OCI-LY7 (cell line): Measurements from ENCODE around the gene SLN. TPM values are rescaled to one million over a fixed set of nuclear protein-coding genes. Genes with fewer than 3 reads are reported as not detected.

Source experiments
- BruUV-seq: library from RNA; stranded (reverse); fragments of 400-500 nt; replicated peaks from 2 replicates; lab custom pipeline; 2021; lab: Mats Ljungman, UMichigan
- CTCF ChIA-PET: fragments of 300-600 bp; sonication (Branson Sonifier 250); formaldehyde crosslinking; loops from one replicate; lab custom pipeline; 2022; ENCODE audit warnings: antibody characterized with exemption; ENCODE audit not compliant: unreplicated experiment; lab: Charles Lee
- POLR2A ChIA-PET: fragments of 300-600 bp; sonication (Branson Sonifier 250); formaldehyde crosslinking; loops from one replicate; lab custom pipeline; 2022; ENCODE audit warnings: antibody characterized with exemption; lab: Charles Lee
- DNase-seq: peaks from one replicate; pipeline ENCODE4 v3.0.0-alpha.2; 2015; ENCODE audit warnings: low spot score
- H2AFZ ChIP-seq: fragments of 200-600 bp; sonication (generic), shearing (Covaris generic); 2 replicates; pipeline ENCODE4 v1.6.1; 2014; ENCODE audit warnings: mild to moderate bottlenecking, antibody characterized with exemption, low read length, moderate library complexity
- H3K27ac ChIP-seq: fragments of 200-600 bp; sonication (generic); 2 replicates; pipeline ENCODE4 v1.5.1; 2014; ENCODE audit warnings: mixed run types, low read depth, mild to moderate bottlenecking, moderate library complexity, low read length, inconsistent platforms; ENCODE audit not compliant: poor library complexity, severe bottlenecking
- H3K36me3 ChIP-seq: fragments of 200-600 bp; sonication (generic); 2 replicates; pipeline ENCODE4 v1.6.1; 2014; ENCODE audit warnings: mild to moderate bottlenecking, antibody characterized with exemption, low read length, moderate library complexity, mixed read lengths; ENCODE audit not compliant: insufficient read depth
- H3K4me1 ChIP-seq: fragments of 200-600 bp; sonication (generic); 2 replicates; pipeline ENCODE4 v1.5.1; 2014; ENCODE audit warnings: mild to moderate bottlenecking, low read length; ENCODE audit not compliant: insufficient read depth, poor library complexity, severe bottlenecking
- H3K4me2 ChIP-seq: fragments of 200-600 bp; sonication (generic); 2 replicates; pipeline ENCODE4 v1.6.1; 2014; ENCODE audit warnings: mild to moderate bottlenecking, low read length
- H3K4me3 ChIP-seq: fragments of 200-600 bp; sonication (generic); 2 replicates; pipeline ENCODE4 v1.5.1; 2014; ENCODE audit warnings: mild to moderate bottlenecking, low read depth, low read length; ENCODE audit not compliant: poor library complexity, severe bottlenecking
- H3K79me2 ChIP-seq: fragments of 200-600 bp; sonication (generic); 2 replicates; pipeline ENCODE4 v1.6.1; 2016; ENCODE audit warnings: low read depth, mild to moderate bottlenecking, low read length, moderate library complexity, mixed read lengths; ENCODE audit not compliant: insufficient read depth
- H3K9me2 ChIP-seq: fragments of 200-600 bp; sonication (generic); 2 replicates; pipeline ENCODE4 v1.6.1; 2016; ENCODE audit warnings: mild to moderate bottlenecking, low read length, mixed read lengths; ENCODE audit not compliant: insufficient read depth
- H3K9me3 ChIP-seq: fragments of 200-600 bp; sonication (generic); 2 replicates; pipeline ENCODE4 v1.6.1; 2014; ENCODE audit warnings: mild to moderate bottlenecking, mixed run types, low read length, mixed read lengths
- H4K20me1 ChIP-seq: fragments of 200-600 bp; sonication (generic); 2 replicates; pipeline ENCODE4 v1.6.1; 2014; ENCODE audit warnings: mild to moderate bottlenecking, antibody characterized with exemption, low read length, moderate library complexity, mixed read lengths; ENCODE audit not compliant: insufficient read depth
- CTCF ChIP-seq: fragments of 200-600 bp; sonication (generic); conservative IDR thresholded peaks from 2 replicates; pipeline ENCODE4 v1.5.1; 2014; ENCODE audit warnings: mild to moderate bottlenecking, antibody characterized with exemption, low read length, moderate library complexity, mixed read lengths
- EZH2phosphoT487 ChIP-seq: fragments of 200-600 bp; sonication (generic); IDR thresholded peaks from 2 replicates; pipeline ENCODE4 v1.6.1; 2018; ENCODE audit warnings: low read depth, borderline replicate concordance, mild to moderate bottlenecking, mixed run types, antibody characterized with exemption, low read length, moderate library complexity, mixed read lengths
- intact Hi-C: fragments of 100-400 bp; cut with micrococcal nuclease; formaldehyde crosslinking; loops from one replicate; pipeline ENCODE4 v1.10.0; 2022; ENCODE audit not compliant: unreplicated experiment
- total RNA-seq, 2 experiments: library from RNA; depleted of rRNA in 1 of 2; stranded (reverse); fragments of >200 nt in 1 of 2; shearing (Covaris generic) in 1 of 2; gene quantifications; 2 replicates each; pipeline ENCODE4 v1.2.3, GENCODE V29; 2014 to 2022

SLN gene
- total RNA-seq, 2 experiments from 2014 or later = not detected

GRCh38 chr11:107669893-107670601, 41.8 kb downstream of the SLN start:
- ChIA-PET POLR2A (interaction anchor here (0.7 to 0.8 kb wide), 2 partner anchors 9 to 10 kb away, joined by 3 to 5 read pairs; no protein-coding TSS in a partner anchor), CTCF (no interaction called here)
- Histone ChIP-seq H2AFZ (no peak overlapping the region), H3K4me2 (no peak overlapping the region), H3K27ac (no peak overlapping the region), H3K9me2 (no peaks in the 10 kb centered on the region), H4K20me1 (no peaks in the 10 kb centered on the region), H3K9me3 (no peaks in the 10 kb centered on the region), H3K36me3 (no peaks in the 10 kb centered on the region), H3K4me3 (no peak overlapping the region), H3K4me1 (no peaks in the 10 kb centered on the region), H3K79me2 (no peaks in the 10 kb centered on the region)
- intact Hi-C loops = no loop called here
- no peak for DNase-seq
- TF ChIP-seq CTCF (no peak), EZH2phosphoT487 (no peak)
- BruUV-seq = no TSS peak

- H3K27ac ChIP-seq = no peak overlapping the region
- DNase-seq = no peak
- H3K36me3 ChIP-seq = no peaks in the 10 kb centered on the region
- POLR2A ChIA-PET = no interaction called here
- no peaks in the 10 kb centered on the region for H4K20me1 ChIP-seq
- no peak overlapping the region for H2AFZ ChIP-seq
- H3K4me1 ChIP-seq = no peaks in the 10 kb centered on the region
- intact Hi-C loops = no loop called here
- H3K9me2 ChIP-seq = no peaks in the 10 kb centered on the region
- H3K4me2 ChIP-seq = no peak overlapping the region
- H3K79me2 ChIP-seq = no peaks in the 10 kb centered on the region
- no peak for TF ChIP-seq EZH2phosphoT487
- no peak for TF ChIP-seq CTCF
- CTCF ChIA-PET = no interaction called here
- BruUV-seq = no TSS peak
- H3K9me3 ChIP-seq = no peaks in the 10 kb centered on the region
- no peak overlapping the region for H3K4me3 ChIP-seq
Observed at GRCh38 chr11:107669191-107669740, 42.6 kb downstream of the SLN start.
